CD4-positive, alpha-beta T cell (primary cell): ENCODE results near the gene RADIL. TPM values are rescaled to one million over a fixed set of nuclear protein-coding genes. Genes with fewer than 3 reads are reported as not detected.
A peak's percentile ranks its signal among the peaks of the same experiment; 100 is the strongest.

Experiments
- ATAC-seq: fragments of 200-7000 bp; cut with Tn5 transposase; one replicate; pipeline ENCODE4 v1.10.0; 2022; ENCODE audit warnings: mild to moderate bottlenecking; ENCODE audit not compliant: poor library complexity
- CTCF ChIA-PET: fragments of 350-600 bp; sonication (Branson Sonifier 250); formaldehyde crosslinking; loops from one replicate; lab custom pipeline; 2021; ENCODE audit warnings: antibody characterized with exemption, inconsistent platforms; lab: Charles Lee
- POLR2A ChIA-PET: fragments of 350-600 bp; sonication (Branson Sonifier 250); formaldehyde crosslinking; loops from one replicate; lab custom pipeline; 2021; ENCODE audit warnings: antibody characterized with exemption, inconsistent platforms; lab: Charles Lee
- DNase-seq, 14 experiments: peaks; one replicate each; pipeline ENCODE4 v3.0.0-alpha.2; 2013 to 2020; ENCODE audit warnings: mixed read lengths in 2 of 14
- H3K27ac ChIP-seq, 2 donors: one replicate each; pipeline versions ENCODE4 v1.5.1 to v1.7.0; 2013; ENCODE audit warnings: low read length in 2 of 2, low read depth in 1 of 2, mild to moderate bottlenecking in 1 of 2
- H3K27me3 ChIP-seq, 2 experiments: 1 replicate in 1 of 2; 2 replicates in 1 of 2; pipeline versions ENCODE4 v1.6.1 to v1.7.0; 2013; ENCODE audit warnings: low read length in 2 of 2, control low read depth in 1 of 2, mild to moderate bottlenecking in 1 of 2, moderate library complexity in 1 of 2; ENCODE audit not compliant: insufficient read depth in 2 of 2, control insufficient read depth in 1 of 2
- H3K36me3 ChIP-seq: one replicate; pipeline ENCODE4 v1.6.1; 2013; ENCODE audit warnings: low read length, control low read depth; ENCODE audit not compliant: insufficient read depth
- H3K4me1 ChIP-seq: one replicate; pipeline ENCODE4 v1.6.1; 2013; ENCODE audit warnings: low read length, control low read depth; ENCODE audit not compliant: insufficient read depth
- H3K4me3 ChIP-seq: one replicate; pipeline ENCODE4 v1.5.1; 2013; ENCODE audit warnings: mild to moderate bottlenecking, low read length, moderate library complexity
- H3K9me3 ChIP-seq, 2 experiments: 1 replicate in 1 of 2; 2 replicates in 1 of 2; pipeline versions ENCODE4 v1.6.1 to v1.7.0; 2013; ENCODE audit warnings: low read length in 2 of 2, mild to moderate bottlenecking in 2 of 2, control low read depth in 1 of 2, moderate library complexity in 1 of 2; ENCODE audit not compliant: control insufficient read depth in 1 of 2, insufficient read depth in 1 of 2
- H3K27ac Mint-ChIP-seq: one replicate; pipeline ENCODE4 v1.8.0; 2020; ENCODE audit warnings: mixed read lengths
- H3K27me3 Mint-ChIP-seq: one replicate; pipeline ENCODE4 v1.8.0; 2021; ENCODE audit warnings: mixed read lengths
- H3K36me3 Mint-ChIP-seq: one replicate; pipeline ENCODE4 v1.8.0; 2021; ENCODE audit warnings: low read depth, mixed read lengths
- H3K4me1 Mint-ChIP-seq: one replicate; pipeline ENCODE4 v1.8.0; 2021; ENCODE audit warnings: low read depth, mixed read lengths
- H3K4me3 Mint-ChIP-seq: one replicate; pipeline ENCODE4 v1.8.0; 2020; ENCODE audit warnings: mild to moderate bottlenecking, mixed read lengths
- H3K9me3 Mint-ChIP-seq: one replicate; pipeline ENCODE4 v1.8.0; 2020; ENCODE audit warnings: mixed read lengths
- intact Hi-C, 2 experiments: fragments of 100-400 bp; cut with DNase I in 1 of 2; cut with micrococcal nuclease in 1 of 2; formaldehyde crosslinking; loops; one replicate each; pipeline versions ENCODE4 v1.15.1 to v1.9.0; 2023 to 2025; cut with DNase I, micrococcal nuclease
- total RNA-seq, 174 experiments: library from RNA in 2 of 174; stranded (reverse) in 2 of 174; gene quantifications; one replicate each; pipeline ENCODE4 v1.2.3 and lab custom pipeline; 2021 to 2026
- TF ChIP-seq, protein P1 (sequence below): fragments of 200-600 bp; IDR thresholded peaks from one replicate; pipeline ENCODE4 v1.8.0; 2022; ENCODE audit warnings: antibody characterized with exemption, mild to moderate bottlenecking

The RADIL gene
- total RNA-seq, 2 experiments from 2014 or later: not detected

DNA sequence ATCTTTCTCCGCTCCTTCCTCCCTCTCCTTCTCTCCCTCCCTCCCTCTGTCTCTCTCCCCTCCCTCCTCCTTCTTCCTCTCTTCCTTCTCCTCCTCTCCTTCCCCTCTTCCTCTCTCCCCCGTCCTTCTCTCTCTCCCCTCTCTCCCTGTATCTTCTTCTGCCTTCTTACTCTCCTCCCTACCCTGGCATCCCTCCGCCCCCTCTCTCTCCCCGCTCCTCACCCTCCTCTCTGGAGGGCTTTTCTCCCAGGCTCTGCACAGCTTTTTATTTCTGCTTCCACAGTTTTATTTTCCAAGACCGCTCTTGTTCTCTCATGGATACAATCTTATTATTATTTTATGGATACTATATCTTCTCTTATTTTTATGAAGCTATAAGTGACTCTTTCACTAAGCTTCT, 75.5 kb downstream of the RADIL start:
- no peak for ATAC-seq
- no peak overlapping the region for H3K27ac ChIP-seq
- intact Hi-C loops: no loop called here
- H3K4me3 ChIP-seq: no peak overlapping the region
- TF ChIP-seq, protein P1, sequence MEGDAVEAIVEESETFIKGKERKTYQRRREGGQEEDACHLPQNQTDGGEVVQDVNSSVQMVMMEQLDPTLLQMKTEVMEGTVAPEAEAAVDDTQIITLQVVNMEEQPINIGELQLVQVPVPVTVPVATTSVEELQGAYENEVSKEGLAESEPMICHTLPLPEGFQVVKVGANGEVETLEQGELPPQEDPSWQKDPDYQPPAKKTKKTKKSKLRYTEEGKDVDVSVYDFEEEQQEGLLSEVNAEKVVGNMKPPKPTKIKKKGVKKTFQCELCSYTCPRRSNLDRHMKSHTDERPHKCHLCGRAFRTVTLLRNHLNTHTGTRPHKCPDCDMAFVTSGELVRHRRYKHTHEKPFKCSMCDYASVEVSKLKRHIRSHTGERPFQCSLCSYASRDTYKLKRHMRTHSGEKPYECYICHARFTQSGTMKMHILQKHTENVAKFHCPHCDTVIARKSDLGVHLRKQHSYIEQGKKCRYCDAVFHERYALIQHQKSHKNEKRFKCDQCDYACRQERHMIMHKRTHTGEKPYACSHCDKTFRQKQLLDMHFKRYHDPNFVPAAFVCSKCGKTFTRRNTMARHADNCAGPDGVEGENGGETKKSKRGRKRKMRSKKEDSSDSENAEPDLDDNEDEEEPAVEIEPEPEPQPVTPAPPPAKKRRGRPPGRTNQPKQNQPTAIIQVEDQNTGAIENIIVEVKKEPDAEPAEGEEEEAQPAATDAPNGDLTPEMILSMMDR: no peak
- Mint-ChIP-seq H3K4me1 (peaks cover 4% of the 10 kb centered on the region), H3K36me3 (no peaks in the 10 kb centered on the region), H3K27me3 (peaks cover 20% of the 10 kb centered on the region), H3K9me3 (no peaks in the 10 kb centered on the region), H3K4me3 (no peak overlapping the region), H3K27ac (no peak overlapping the region)
- H3K4me1 ChIP-seq: peaks cover 19% of the 10 kb centered on the region
- no peaks in the 10 kb centered on the region for H3K36me3 ChIP-seq
- ChIA-PET CTCF (no interaction called here), POLR2A (no interaction called here)
- H3K9me3 ChIP-seq: peaks cover 0 to 8% of the 10 kb centered on the region in 2 experiments
- peaks cover 11 to 16% of the 10 kb centered on the region in 2 experiments for H3K27me3 ChIP-seq
- peak in 1 of 14 experiments; percentile 2 for DNase-seq

- ATAC-seq: no peak
- TF ChIP-seq, protein P1: no peak
- no peaks in the 10 kb centered on the region for H3K36me3 Mint-ChIP-seq
- intact Hi-C loops: no loop called here
- Histone ChIP-seq H3K36me3 (no peaks in the 10 kb centered on the region), H3K27me3 (peaks cover 9 to 12% of the 10 kb centered on the region in 2 experiments), H3K4me1 (peaks cover 19% of the 10 kb centered on the region), H3K27ac (no peak overlapping the region), H3K9me3 (peaks cover 0 to 4% of the 10 kb centered on the region in 2 experiments), H3K4me3 (no peak overlapping the region)
- no peak overlapping the region for H3K4me3 Mint-ChIP-seq
- H3K4me1 Mint-ChIP-seq: peaks cover 4% of the 10 kb centered on the region
- peaks cover 15% of the 10 kb centered on the region for H3K27me3 Mint-ChIP-seq
- no peaks in the 10 kb centered on the region for H3K9me3 Mint-ChIP-seq
- ChIA-PET CTCF (no interaction called here), POLR2A (no interaction called here)
- no peak overlapping the region for H3K27ac Mint-ChIP-seq
- DNase-seq: no peak
These were observed 75.9 kb downstream of the RADIL start for GRCh38 chr7:4807598-4808016.

DNA sequence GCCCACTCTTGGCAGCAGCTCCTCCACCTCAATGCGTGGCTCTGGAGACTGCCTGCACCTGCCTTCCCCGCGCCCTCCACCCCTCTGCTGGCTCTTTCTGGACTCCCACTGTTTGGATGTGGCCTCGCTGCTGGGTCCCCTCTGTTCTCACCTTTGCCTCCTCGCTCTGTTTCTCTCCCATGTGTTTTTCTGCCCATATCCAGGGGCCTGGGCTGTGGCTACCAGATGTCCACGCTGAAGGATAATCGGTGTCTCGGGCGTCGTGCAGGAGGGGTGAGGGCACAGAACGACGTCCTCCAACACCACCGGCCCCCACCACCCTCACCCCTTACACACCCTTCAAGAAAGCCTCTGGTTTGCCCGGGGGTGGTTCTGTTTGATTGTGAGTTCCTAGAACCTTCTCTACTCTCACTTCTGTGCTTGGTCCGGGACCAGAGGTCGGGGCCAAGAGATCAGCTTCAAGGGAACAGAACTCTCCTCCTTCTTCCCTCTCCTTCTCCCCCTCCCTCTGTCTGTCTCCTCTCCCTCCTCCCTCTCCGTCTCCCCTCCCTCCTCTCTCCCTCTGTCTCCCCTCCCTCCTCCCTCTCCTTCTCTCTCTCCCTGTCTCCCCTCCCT, 76.4 kb downstream of the RADIL start:
- H3K4me3 ChIP-seq: no peak overlapping the region
- ATAC-seq (no peak), DNase-seq (peak in 1 of 14 experiments; percentile 17)
- no peaks in the 10 kb centered on the region for H3K9me3 Mint-ChIP-seq
- intact Hi-C loops: no loop called here
- H3K9me3 ChIP-seq: peaks cover 0 to 4% of the 10 kb centered on the region in 2 experiments
- no peak overlapping the region for H3K27ac Mint-ChIP-seq
- H3K4me1 Mint-ChIP-seq: peaks cover 4% of the 10 kb centered on the region
- peaks cover 13% of the 10 kb centered on the region for H3K27me3 Mint-ChIP-seq
- no peak overlapping the region for H3K27ac ChIP-seq
- H3K36me3 Mint-ChIP-seq: no peaks in the 10 kb centered on the region
- CTCF ChIA-PET: no interaction called here
- TF ChIP-seq, protein P1: no peak
- H3K27me3 ChIP-seq: peaks cover 9 to 11% of the 10 kb centered on the region in 2 experiments
- POLR2A ChIA-PET: no interaction called here
- H3K4me1 ChIP-seq: peaks cover 19% of the 10 kb centered on the region
- no peak overlapping the region for H3K4me3 Mint-ChIP-seq
- H3K36me3 ChIP-seq: no peaks in the 10 kb centered on the region
